ENCODE data around the gene TAF13.

TAF13 gene

GRCh38 chr1:109083923-109084322 is 8.1 kb upstream of the TAF13 start:
- Histone ChIP-seq H3K27me3 (replicated peaks; ENCODE audit: insufficient read depth, low read length) (no peaks in the 10 kb centered on the region), H3K4me1 (ENCODE audit: low read length) (no peaks in the 10 kb centered on the region), H2AFZ (ENCODE audit: low read length) (no peak overlapping the region), H3K4me2 (ENCODE audit: low read depth, low read length) (no peak overlapping the region), H3K9ac (ENCODE audit: low read length) (no peak overlapping the region), H3K4me3 (ENCODE audit: low read length) (no peak overlapping the region), H3K9me2 (replicated peaks; ENCODE audit: insufficient read depth, low read length) (no peaks in the 10 kb centered on the region), H3K36me3 (replicated peaks; ENCODE audit: insufficient read depth, low read length) (no peaks in the 10 kb centered on the region), H3K9me3 (replicated peaks; ENCODE audit: insufficient read depth, low read length) (no peaks in the 10 kb centered on the region), H3K27ac (ENCODE audit: low read length) (no peak overlapping the region), H4K20me1 (ENCODE audit: insufficient read depth, low read length) (no peaks in the 10 kb centered on the region), H3F3A (ENCODE audit: insufficient read depth, low read length) (no peaks in the 10 kb centered on the region), H3K79me2 (ENCODE audit: low read length) (no peaks in the 10 kb centered on the region)
- no peak for TF ChIP-seq EZH2phosphoT487 (IDR thresholded peaks at IDR 0.05; ENCODE audit: low read length)
- DNase-seq: no peak

DNA sequence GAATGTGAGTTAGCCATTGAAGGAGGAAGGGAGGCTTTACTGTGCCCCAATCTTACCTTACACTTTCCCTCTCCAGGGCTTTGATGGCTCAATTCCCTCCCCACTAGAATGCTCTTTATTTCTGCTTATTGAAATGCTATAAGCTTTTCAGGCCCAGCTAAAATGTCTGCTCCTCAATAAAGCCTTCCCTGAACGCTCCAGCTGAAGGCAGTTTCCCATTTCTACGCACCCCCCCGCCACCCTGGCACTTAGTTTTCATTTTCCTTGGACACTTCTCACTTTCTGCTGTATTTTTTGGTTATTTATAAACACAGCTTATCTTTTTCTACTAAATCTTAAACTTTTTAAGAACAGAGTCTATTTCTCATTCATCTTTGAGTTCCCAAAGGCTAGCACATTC is 7.7 kb upstream of the TAF13 start:
- H3K9ac ChIP-seq (ENCODE audit: low read length): no peak overlapping the region
- no peak overlapping the region for H2AFZ ChIP-seq (ENCODE audit: low read length)
- no peaks in the 10 kb centered on the region for H3K27me3 ChIP-seq (replicated peaks; ENCODE audit: insufficient read depth, low read length)
- no peaks in the 10 kb centered on the region for H3K9me3 ChIP-seq (replicated peaks; ENCODE audit: insufficient read depth, low read length)
- no peak overlapping the region for H3K4me2 ChIP-seq (ENCODE audit: low read depth, low read length)
- H4K20me1 ChIP-seq (ENCODE audit: insufficient read depth, low read length): no peaks in the 10 kb centered on the region
- TF ChIP-seq EZH2phosphoT487 (IDR thresholded peaks at IDR 0.05; ENCODE audit: low read length) (no peak), EZH2 (optimal IDR thresholded peaks at IDR 0.05; ENCODE audit: low read depth, low read length) (no peak)
- TF ChIP-seq, protein P1, sequence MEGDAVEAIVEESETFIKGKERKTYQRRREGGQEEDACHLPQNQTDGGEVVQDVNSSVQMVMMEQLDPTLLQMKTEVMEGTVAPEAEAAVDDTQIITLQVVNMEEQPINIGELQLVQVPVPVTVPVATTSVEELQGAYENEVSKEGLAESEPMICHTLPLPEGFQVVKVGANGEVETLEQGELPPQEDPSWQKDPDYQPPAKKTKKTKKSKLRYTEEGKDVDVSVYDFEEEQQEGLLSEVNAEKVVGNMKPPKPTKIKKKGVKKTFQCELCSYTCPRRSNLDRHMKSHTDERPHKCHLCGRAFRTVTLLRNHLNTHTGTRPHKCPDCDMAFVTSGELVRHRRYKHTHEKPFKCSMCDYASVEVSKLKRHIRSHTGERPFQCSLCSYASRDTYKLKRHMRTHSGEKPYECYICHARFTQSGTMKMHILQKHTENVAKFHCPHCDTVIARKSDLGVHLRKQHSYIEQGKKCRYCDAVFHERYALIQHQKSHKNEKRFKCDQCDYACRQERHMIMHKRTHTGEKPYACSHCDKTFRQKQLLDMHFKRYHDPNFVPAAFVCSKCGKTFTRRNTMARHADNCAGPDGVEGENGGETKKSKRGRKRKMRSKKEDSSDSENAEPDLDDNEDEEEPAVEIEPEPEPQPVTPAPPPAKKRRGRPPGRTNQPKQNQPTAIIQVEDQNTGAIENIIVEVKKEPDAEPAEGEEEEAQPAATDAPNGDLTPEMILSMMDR (IDR thresholded peaks at IDR 0.05; ENCODE audit: low read length): no peak
- no peak overlapping the region for H3K4me3 ChIP-seq (ENCODE audit: low read length)
- H3F3A ChIP-seq (ENCODE audit: insufficient read depth, low read length): no peaks in the 10 kb centered on the region
- no peak for DNase-seq
- H3K36me3 ChIP-seq (replicated peaks; ENCODE audit: insufficient read depth, low read length): no peaks in the 10 kb centered on the region
- H3K27ac ChIP-seq (ENCODE audit: low read length): no peak overlapping the region
- H3K9me2 ChIP-seq (replicated peaks; ENCODE audit: insufficient read depth, low read length): no peaks in the 10 kb centered on the region
- no peaks in the 10 kb centered on the region for H3K4me1 ChIP-seq (ENCODE audit: low read length)
- no peaks in the 10 kb centered on the region for H3K79me2 ChIP-seq (ENCODE audit: low read length)

DNA sequence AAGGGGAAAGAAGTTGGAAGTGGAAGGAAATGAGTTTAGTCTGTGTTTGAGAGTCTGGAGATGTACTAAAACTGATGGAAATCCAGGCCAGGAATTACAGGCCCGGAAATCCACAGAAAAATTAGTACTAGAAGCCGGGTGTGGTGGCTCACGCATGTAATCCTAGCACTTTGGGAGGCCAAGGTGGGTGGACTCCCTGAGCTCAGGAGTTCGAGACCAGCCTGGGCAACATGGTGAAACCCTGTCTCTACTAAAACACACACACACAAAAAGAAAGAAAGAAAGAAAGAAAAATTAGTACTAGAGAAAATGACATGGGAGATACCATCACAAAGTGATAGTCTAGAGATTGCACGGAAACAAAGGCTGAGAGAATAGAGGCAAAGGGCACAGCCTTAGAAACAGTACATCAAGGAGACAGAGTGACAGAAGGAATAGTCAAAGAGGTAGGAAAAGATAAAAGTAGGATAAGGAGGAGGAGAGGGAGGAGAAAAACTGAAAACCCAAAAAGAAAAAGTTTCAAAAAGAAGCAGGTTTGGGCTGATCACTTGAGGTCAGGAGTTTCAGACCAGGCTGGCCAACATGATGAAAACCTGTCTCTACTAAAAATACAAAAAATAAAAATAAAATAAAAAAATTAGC is 4.8 kb upstream of the TAF13 start:
- Histone ChIP-seq H3K9me3 (replicated peaks; ENCODE audit: insufficient read depth, low read length) (no peaks in the 10 kb centered on the region), H3K4me1 (ENCODE audit: low read length) (no peaks in the 10 kb centered on the region), H3K4me3 (ENCODE audit: low read length) (no peak overlapping the region), H4K20me1 (ENCODE audit: insufficient read depth, low read length) (no peaks in the 10 kb centered on the region), H3K27me3 (replicated peaks; ENCODE audit: insufficient read depth, low read length) (no peaks in the 10 kb centered on the region), H3K9ac (ENCODE audit: low read length) (no peak overlapping the region), H3K9me2 (replicated peaks; ENCODE audit: insufficient read depth, low read length) (no peaks in the 10 kb centered on the region), H3F3A (ENCODE audit: insufficient read depth, low read length) (no peaks in the 10 kb centered on the region), H3K36me3 (replicated peaks; ENCODE audit: insufficient read depth, low read length) (no peaks in the 10 kb centered on the region), H3K79me2 (ENCODE audit: low read length) (peaks cover 2% of the 10 kb centered on the region), H3K27ac (ENCODE audit: low read length) (no peak overlapping the region), H3K4me2 (ENCODE audit: low read depth, low read length) (no peak overlapping the region), H2AFZ (ENCODE audit: low read length) (no peak overlapping the region)
- DNase-seq: no peak
- no peak for TF ChIP-seq EZH2phosphoT487 (IDR thresholded peaks at IDR 0.05; ENCODE audit: low read length)
- TF ChIP-seq, protein P1 (IDR thresholded peaks at IDR 0.05; ENCODE audit: low read length): no peak
- TF ChIP-seq EZH2 (optimal IDR thresholded peaks at IDR 0.05; ENCODE audit: low read depth, low read length): no peak

DNA sequence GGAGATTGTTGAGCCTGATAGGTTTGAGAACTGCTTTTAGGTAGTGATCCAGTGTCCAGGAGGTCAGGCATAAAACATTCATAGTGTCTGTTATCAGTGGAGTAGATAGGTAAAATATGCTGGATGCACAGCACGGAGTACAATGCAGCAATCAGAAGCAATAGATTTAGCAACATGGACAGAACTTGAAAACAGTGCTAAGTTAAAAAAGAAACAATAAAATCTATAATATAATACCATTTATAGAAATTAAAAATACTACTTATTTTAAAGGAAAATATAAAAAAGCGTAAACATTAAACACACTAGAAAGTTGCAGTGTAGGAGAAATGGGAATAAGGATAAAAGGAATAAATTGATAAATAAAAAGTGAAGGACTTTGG is 3.4 kb upstream of the TAF13 start:
- Histone ChIP-seq H3K4me2 (ENCODE audit: low read depth, low read length) (no peak overlapping the region), H4K20me1 (ENCODE audit: insufficient read depth, low read length) (no peaks in the 10 kb centered on the region), H3K4me1 (ENCODE audit: low read length) (no peaks in the 10 kb centered on the region), H3K27ac (ENCODE audit: low read length) (no peak overlapping the region), H2AFZ (ENCODE audit: low read length) (no peak overlapping the region), H3K79me2 (ENCODE audit: low read length) (peaks cover 10% of the 10 kb centered on the region), H3K9ac (ENCODE audit: low read length) (no peak overlapping the region), H3F3A (ENCODE audit: insufficient read depth, low read length) (no peaks in the 10 kb centered on the region), H3K9me3 (replicated peaks; ENCODE audit: insufficient read depth, low read length) (no peaks in the 10 kb centered on the region), H3K36me3 (replicated peaks; ENCODE audit: insufficient read depth, low read length) (no peaks in the 10 kb centered on the region), H3K27me3 (replicated peaks; ENCODE audit: insufficient read depth, low read length) (no peaks in the 10 kb centered on the region), H3K4me3 (ENCODE audit: low read length) (no peak overlapping the region), H3K9me2 (replicated peaks; ENCODE audit: insufficient read depth, low read length) (no peaks in the 10 kb centered on the region)
- TF ChIP-seq EZH2 (optimal IDR thresholded peaks at IDR 0.05; ENCODE audit: low read depth, low read length) (no peak), EZH2phosphoT487 (IDR thresholded peaks at IDR 0.05; ENCODE audit: low read length) (no peak)
- TF ChIP-seq, protein P1 (IDR thresholded peaks at IDR 0.05; ENCODE audit: low read length): no peak
- DNase-seq: no peak

Data from MM.1S (cell line).